GM23338 (cell line): ENCODE data around the gene PPP1R13L. TPM values are rescaled to one million over a fixed set of nuclear protein-coding genes. Genes with fewer than 3 reads are reported as not detected.

ENCODE experiments used
- ATAC-seq: fragments of 200-7000 bp; cut with Tn5 transposase; 3 replicates; pipeline ENCODE4 v1.9.1; 2020
- DNase-seq: peaks from one replicate; pipeline ENCODE4 v3.0.0-alpha.2; 2015; ENCODE audit warnings: low spot score
- H2AFZ ChIP-seq: fragments of 200-600 bp; sonication (generic); 2 replicates; pipeline ENCODE4 v1.8.0; 2016; ENCODE audit warnings: antibody characterized with exemption, mild to moderate bottlenecking, moderate library complexity
- H3F3A ChIP-seq: fragments of 200-600 bp; sonication (generic); replicated peaks from 2 replicates; pipeline ENCODE4 v1.8.0; 2017; ENCODE audit warnings: antibody characterized with exemption, mixed run types, low read depth
- H3K27ac ChIP-seq: fragments of 200-600 bp; sonication (generic); 2 replicates; pipeline ENCODE4 v1.6.1; 2016; ENCODE audit warnings: low read depth
- H3K27me3 ChIP-seq: fragments of 200-600 bp; sonication (generic); 2 replicates; pipeline ENCODE4 v1.8.0; 2016; ENCODE audit warnings: mild to moderate bottlenecking, mixed run types, moderate library complexity; ENCODE audit not compliant: insufficient read depth
- H3K36me3 ChIP-seq: fragments of 200-600 bp; sonication (generic); 2 replicates; pipeline ENCODE4 v1.8.0; 2016; ENCODE audit warnings: mild to moderate bottlenecking; ENCODE audit not compliant: insufficient read depth
- H3K4me1 ChIP-seq: fragments of 200-600 bp; sonication (generic); 2 replicates; pipeline ENCODE4 v1.8.0; 2016; ENCODE audit warnings: mild to moderate bottlenecking, moderate library complexity; ENCODE audit not compliant: insufficient read depth
- H3K4me2 ChIP-seq: fragments of 200-600 bp; sonication (generic); 2 replicates; pipeline ENCODE4 v1.7.1; 2017; ENCODE audit warnings: mixed run types
- H3K4me3 ChIP-seq: fragments of 200-600 bp; sonication (generic); 2 replicates; pipeline ENCODE4 v1.6.1; 2016; ENCODE audit warnings: mixed run types
- H3K79me2 ChIP-seq: fragments of 200-600 bp; sonication (generic); replicated peaks from 2 replicates; pipeline ENCODE4 v1.8.0; 2017; ENCODE audit warnings: mild to moderate bottlenecking; ENCODE audit not compliant: insufficient read depth
- H3K9me2 ChIP-seq: fragments of 200-600 bp; sonication (generic); 2 replicates; pipeline ENCODE4 v1.8.0; 2017; ENCODE audit not compliant: insufficient read depth
- H4K20me1 ChIP-seq: fragments of 200-600 bp; sonication (generic); replicated peaks from 2 replicates; pipeline ENCODE4 v1.8.0; 2017; ENCODE audit warnings: mild to moderate bottlenecking; ENCODE audit not compliant: insufficient read depth
- H3K27ac Mint-ChIP-seq: 2 replicates; pipeline ENCODE4 v1.8.0; 2020; ENCODE audit warnings: inconsistent platforms, mild to moderate bottlenecking, moderate library complexity, mixed read lengths
- H3K27me3 Mint-ChIP-seq: 3 replicates; pipeline ENCODE4 v1.8.0; 2022; ENCODE audit warnings: low read depth, mild to moderate bottlenecking, moderate library complexity, mixed read lengths, inconsistent platforms; ENCODE audit not compliant: insufficient read depth, poor library complexity
- H3K36me3 Mint-ChIP-seq: 3 replicates; pipeline ENCODE4 v1.8.0; 2021; ENCODE audit warnings: low read depth, mild to moderate bottlenecking, inconsistent platforms, moderate library complexity, mixed read lengths
- H3K4me1 Mint-ChIP-seq: 3 replicates; pipeline ENCODE4 v1.8.0; 2020; ENCODE audit warnings: mild to moderate bottlenecking, inconsistent platforms, mixed read lengths
- H3K4me3 Mint-ChIP-seq: 3 replicates; pipeline ENCODE4 v1.8.0; 2021; ENCODE audit warnings: moderate library complexity, mild to moderate bottlenecking, inconsistent platforms, mixed read lengths
- H3K9me3 Mint-ChIP-seq: 3 replicates; pipeline ENCODE4 v1.8.0; 2020; ENCODE audit warnings: moderate library complexity, mild to moderate bottlenecking, inconsistent platforms, mixed read lengths
- CREB1 ChIP-seq: fragments of 250-450 bp; sonication (Bioruptor Pico); IDR thresholded peaks from 2 replicates; pipeline ENCODE4 v1.5.0; 2020; ENCODE audit warnings: low read depth, mild to moderate bottlenecking, moderate library complexity
- CTCF ChIP-seq, 2 experiments: fragments of 200-600 bp in 1 of 2; sonication (generic) in 1 of 2; conservative IDR thresholded peaks; 2 replicates each; pipeline versions ENCODE4 v1.5.1 to v1.6.1; 2016 to 2017; ENCODE audit warnings: antibody characterized with exemption in 2 of 2, low read depth in 2 of 2, mild to moderate bottlenecking in 2 of 2, moderate library complexity in 1 of 2
- ETS1 ChIP-seq: IDR thresholded peaks from 2 replicates; pipeline ENCODE4 v1.6.1; 2016; ENCODE audit warnings: antibody characterized with exemption
- EZH2 ChIP-seq: fragments of 200-600 bp; sonication (generic); IDR thresholded peaks from one replicate; pipeline ENCODE4 v1.8.0; 2017; ENCODE audit warnings: antibody characterized with exemption, mild to moderate bottlenecking, low read depth; ENCODE audit not compliant: unreplicated experiment
- EZH2phosphoT487 ChIP-seq: fragments of 200-600 bp; sonication (generic); IDR thresholded peaks from one replicate; pipeline ENCODE4 v1.8.1; 2018; ENCODE audit warnings: antibody characterized with exemption; ENCODE audit not compliant: unreplicated experiment
- JUNB ChIP-seq: IDR thresholded peaks from one replicate; pipeline ENCODE4 v1.6.1; 2016; ENCODE audit warnings: antibody characterized with exemption; ENCODE audit not compliant: unreplicated experiment
- NANOG ChIP-seq: IDR thresholded peaks from 2 replicates; pipeline ENCODE4 v1.6.1; 2016; ENCODE audit warnings: antibody characterized with exemption, borderline replicate concordance
- POLR2AphosphoS5 ChIP-seq: IDR thresholded peaks from 2 replicates; pipeline ENCODE4 v1.6.1; 2016; ENCODE audit warnings: antibody characterized with exemption, low read depth
- REST ChIP-seq: IDR thresholded peaks from one replicate; pipeline ENCODE4 v1.6.1; 2018; ENCODE audit warnings: antibody characterized with exemption; ENCODE audit not compliant: unreplicated experiment
- STAT1 ChIP-seq: IDR thresholded peaks from one replicate; pipeline ENCODE4 v1.6.1; 2016; ENCODE audit warnings: antibody characterized with exemption; ENCODE audit not compliant: unreplicated experiment
- ZNF114 ChIP-seq: fragments of 250-450 bp; sonication (Bioruptor Pico); IDR thresholded peaks from 2 replicates; pipeline ENCODE4 v1.5.0; 2020; ENCODE audit warnings: mild to moderate bottlenecking, moderate library complexity
- ZNF331 ChIP-seq: fragments of 250-450 bp; sonication (Bioruptor Pico); IDR thresholded peaks from 2 replicates; pipeline ENCODE4 v1.5.0; 2020; ENCODE audit warnings: low read depth, mild to moderate bottlenecking, moderate library complexity
- polyA plus RNA-seq: library from polyadenylated mRNA; unstranded; fragments of >200 nt; fragmentation: Nextera tagmentation; extraction: Ambion mirVana; gene quantifications from 2 replicates; pipeline ENCODE4 v1.2.1, GENCODE V29; 2016
- total RNA-seq: library from RNA; depleted of rRNA; stranded (reverse); fragments of >200 nt; shearing (Covaris generic); gene quantifications from 2 replicates; pipeline ENCODE4 v1.2.3, GENCODE V29; 2014
- TF ChIP-seq, protein P1 (sequence below): fragments of 250-450 bp; sonication (Bioruptor Pico); IDR thresholded peaks from 2 replicates; pipeline ENCODE4 v1.5.0; 2020; ENCODE audit warnings: mild to moderate bottlenecking, moderate library complexity

The PPP1R13L gene
- total and polyA plus RNA-seq, 2 experiments from 2014 or later: 9.6 to 15.5 TPM

- Histone ChIP-seq H3K27ac (no peak overlapping the region), H3K9me2 (no peaks in the 10 kb centered on the region), H3K4me1 (no peaks in the 10 kb centered on the region), H4K20me1 (no peaks in the 10 kb centered on the region), H3K36me3 (no peaks in the 10 kb centered on the region), H3K27me3 (peaks cover 18% of the 10 kb centered on the region), H2AFZ (0 out of 2 replicates have a peak overlapping the region, but pooled peaks have one; percentile 59), H3K4me3 (no peak overlapping the region), H3K79me2 (no peaks in the 10 kb centered on the region), H3K4me2 (no peak overlapping the region), H3F3A (peaks cover 10% of the 10 kb centered on the region; the same call in 1 of the 2 replicates)
- no peak overlapping the region for H3K27ac Mint-ChIP-seq
- no peak for DNase-seq
- ATAC-seq: no peak
- no peak overlapping the region; the same call in 2 of the 3 replicates for H3K4me3 Mint-ChIP-seq
- peaks cover 12% of the 10 kb centered on the region for H3K27me3 Mint-ChIP-seq
- H3K9me3 Mint-ChIP-seq: no peaks in the 10 kb centered on the region
- TF ChIP-seq POLR2AphosphoS5: no peak
- TF ChIP-seq CTCF (conservative IDR thresholded peaks at IDR 0.05; ENCODE audit: low read depth in 2 of 2): no peak
- TF ChIP-seq ETS1: no peak
- TF ChIP-seq NANOG: no peak
- no peak for TF ChIP-seq CREB1 (CRISPR knock-in tag)
- no peak for TF ChIP-seq EZH2phosphoT487
- TF ChIP-seq JUNB: no peak
- TF ChIP-seq ZNF114: no peak
- TF ChIP-seq STAT1: no peak
- TF ChIP-seq ZNF331: no peak
- TF ChIP-seq EZH2: no peak
- no peak for TF ChIP-seq REST
- TF ChIP-seq, protein P1, sequence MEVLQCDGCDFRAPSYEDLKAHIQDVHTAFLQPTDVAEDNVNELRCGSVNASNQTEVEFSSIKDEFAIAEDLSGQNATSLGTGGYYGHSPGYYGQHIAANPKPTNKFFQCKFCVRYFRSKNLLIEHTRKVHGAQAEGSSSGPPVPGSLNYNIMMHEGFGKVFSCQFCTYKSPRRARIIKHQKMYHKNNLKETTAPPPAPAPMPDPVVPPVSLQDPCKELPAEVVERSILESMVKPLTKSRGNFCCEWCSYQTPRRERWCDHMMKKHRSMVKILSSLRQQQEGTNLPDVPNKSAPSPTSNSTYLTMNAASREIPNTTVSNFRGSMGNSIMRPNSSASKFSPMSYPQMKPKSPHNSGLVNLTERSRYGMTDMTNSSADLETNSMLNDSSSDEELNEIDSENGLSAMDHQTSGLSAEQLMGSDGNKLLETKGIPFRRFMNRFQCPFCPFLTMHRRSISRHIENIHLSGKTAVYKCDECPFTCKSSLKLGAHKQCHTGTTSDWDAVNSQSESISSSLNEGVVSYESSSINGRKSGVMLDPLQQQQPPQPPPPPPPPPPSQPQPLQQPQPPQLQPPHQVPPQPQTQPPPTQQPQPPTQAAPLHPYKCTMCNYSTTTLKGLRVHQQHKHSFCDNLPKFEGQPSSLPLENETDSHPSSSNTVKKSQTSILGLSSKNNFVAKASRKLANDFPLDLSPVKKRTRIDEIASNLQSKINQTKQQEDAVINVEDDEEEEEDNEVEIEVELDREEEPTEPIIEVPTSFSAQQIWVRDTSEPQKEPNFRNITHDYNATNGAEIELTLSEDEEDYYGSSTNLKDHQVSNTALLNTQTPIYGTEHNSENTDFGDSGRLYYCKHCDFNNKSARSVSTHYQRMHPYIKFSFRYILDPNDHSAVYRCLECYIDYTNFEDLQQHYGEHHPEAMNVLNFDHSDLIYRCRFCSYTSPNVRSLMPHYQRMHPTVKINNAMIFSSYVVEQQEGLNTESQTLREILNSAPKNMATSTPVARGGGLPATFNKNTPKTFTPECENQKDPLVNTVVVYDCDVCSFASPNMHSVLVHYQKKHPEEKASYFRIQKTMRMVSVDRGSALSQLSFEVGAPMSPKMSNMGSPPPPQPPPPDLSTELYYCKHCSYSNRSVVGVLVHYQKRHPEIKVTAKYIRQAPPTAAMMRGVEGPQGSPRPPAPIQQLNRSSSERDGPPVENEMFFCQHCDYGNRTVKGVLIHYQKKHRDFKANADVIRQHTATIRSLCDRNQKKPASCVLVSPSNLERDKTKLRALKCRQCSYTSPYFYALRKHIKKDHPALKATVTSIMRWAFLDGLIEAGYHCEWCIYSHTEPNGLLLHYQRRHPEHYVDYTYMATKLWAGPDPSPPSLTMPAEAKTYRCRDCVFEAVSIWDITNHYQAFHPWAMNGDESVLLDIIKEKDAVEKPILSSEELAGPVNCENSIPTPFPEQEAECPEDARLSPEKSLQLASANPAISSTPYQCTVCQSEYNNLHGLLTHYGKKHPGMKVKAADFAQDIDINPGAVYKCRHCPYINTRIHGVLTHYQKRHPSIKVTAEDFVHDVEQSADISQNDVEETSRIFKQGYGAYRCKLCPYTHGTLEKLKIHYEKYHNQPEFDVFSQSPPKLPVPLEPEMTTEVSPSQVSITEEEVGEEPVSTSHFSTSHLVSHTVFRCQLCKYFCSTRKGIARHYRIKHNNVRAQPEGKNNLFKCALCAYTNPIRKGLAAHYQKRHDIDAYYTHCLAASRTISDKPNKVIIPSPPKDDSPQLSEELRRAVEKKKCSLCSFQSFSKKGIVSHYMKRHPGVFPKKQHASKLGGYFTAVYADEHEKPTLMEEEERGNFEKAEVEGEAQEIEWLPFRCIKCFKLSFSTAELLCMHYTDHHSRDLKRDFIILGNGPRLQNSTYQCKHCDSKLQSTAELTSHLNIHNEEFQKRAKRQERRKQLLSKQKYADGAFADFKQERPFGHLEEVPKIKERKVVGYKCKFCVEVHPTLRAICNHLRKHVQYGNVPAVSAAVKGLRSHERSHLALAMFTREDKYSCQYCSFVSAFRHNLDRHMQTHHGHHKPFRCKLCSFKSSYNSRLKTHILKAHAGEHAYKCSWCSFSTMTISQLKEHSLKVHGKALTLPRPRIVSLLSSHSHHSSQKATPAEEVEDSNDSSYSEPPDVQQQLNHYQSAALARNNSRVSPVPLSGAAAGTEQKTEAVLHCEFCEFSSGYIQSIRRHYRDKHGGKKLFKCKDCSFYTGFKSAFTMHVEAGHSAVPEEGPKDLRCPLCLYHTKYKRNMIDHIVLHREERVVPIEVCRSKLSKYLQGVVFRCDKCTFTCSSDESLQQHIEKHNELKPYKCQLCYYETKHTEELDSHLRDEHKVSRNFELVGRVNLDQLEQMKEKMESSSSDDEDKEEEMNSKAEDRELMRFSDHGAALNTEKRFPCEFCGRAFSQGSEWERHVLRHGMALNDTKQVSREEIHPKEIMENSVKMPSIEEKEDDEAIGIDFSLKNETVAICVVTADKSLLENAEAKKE (CRISPR knock-in tag): no peak
- peaks cover 3% of the 10 kb centered on the region; the same call in 2 of the 3 replicates for H3K36me3 Mint-ChIP-seq
- H3K4me1 Mint-ChIP-seq: peaks cover 2% of the 10 kb centered on the region; the same call in 1 of the 3 replicates
Measured at GRCh38 chr19:45336696-45337251, 68.1 kb downstream of the PPP1R13L start.
